Heart left ventricle (tissue), 16 donors: ENCODE results near the gene COCH. TPM values are rescaled to one million over a fixed set of nuclear protein-coding genes. Genes with fewer than 3 reads are reported as not detected.

ENCODE experiments used
- ATAC-seq, 4 donors: fragments of 200-7000 bp; cut with Tn5 transposase; one replicate each; pipeline ENCODE4 v1.9.1; 2020 to 2022; ENCODE audit warnings: moderate library complexity in 4 of 4, mild to moderate bottlenecking in 3 of 4, moderate number of reproducible peaks in 1 of 4
- DNase-seq, 5 donors: peaks; one replicate each; pipeline ENCODE4 v3.0.0-alpha.2; 2020
- H3K27ac ChIP-seq, 12 donors: fragments of 200-600 bp; sonication (generic) in 4 of 12; one replicate each; pipeline versions ENCODE4 v1.5.0 to v1.8.0; 2016 to 2022; ENCODE audit warnings: mild to moderate bottlenecking in 2 of 12
- H3K27me3 ChIP-seq, 9 donors: fragments of 200-600 bp; sonication (generic) in 2 of 9; one replicate each; pipeline versions ENCODE4 v1.5.1 to v1.8.0; 2016 to 2022; ENCODE audit warnings: mild to moderate bottlenecking in 3 of 9
- H3K36me3 ChIP-seq, 9 donors: fragments of 200-600 bp; sonication (generic) in 2 of 9; one replicate each; pipeline versions ENCODE4 v1.5.0 to v1.8.0; 2018 to 2022; ENCODE audit warnings: mild to moderate bottlenecking in 2 of 9
- H3K4me1 ChIP-seq, 12 donors: fragments of 200-600 bp; sonication (generic) in 4 of 12; one replicate each; pipeline versions ENCODE4 v1.5.0 to v1.8.0; 2016 to 2022; ENCODE audit warnings: mild to moderate bottlenecking in 3 of 12
- H3K4me3 ChIP-seq, 12 donors: fragments of 200-600 bp; sonication (generic) in 4 of 12; one replicate each; pipeline versions ENCODE4 v1.5.0 to v1.8.0; 2017 to 2022; ENCODE audit warnings: mild to moderate bottlenecking in 9 of 12, moderate library complexity in 4 of 12
- H3K9me3 ChIP-seq, 12 donors: fragments of 200-600 bp; sonication (generic) in 4 of 12; one replicate each; pipeline versions ENCODE4 v1.5.0 to v1.8.0; 2016 to 2022; ENCODE audit warnings: mild to moderate bottlenecking in 1 of 12
- CTCF ChIP-seq, 12 donors: fragments of 200-600 bp; sonication (generic) in 4 of 12; IDR thresholded peaks; one replicate each; pipeline versions ENCODE4 v1.5.0 to v1.8.0; 2018 to 2022; ENCODE audit warnings: antibody characterized with exemption in 12 of 12, mild to moderate bottlenecking in 5 of 12
- POLR2A ChIP-seq, 2 donors: fragments of 450-650 bp; IDR thresholded peaks; one replicate each; pipeline ENCODE4 v1.6.1; 2017; ENCODE audit warnings: antibody characterized with exemption in 2 of 2, mild to moderate bottlenecking in 2 of 2, moderate library complexity in 2 of 2
- WGBS, 4 donors: extraction: QIAGEN DNeasy Blood & Tissue Kit in 2 of 4; methylation state at CpG; one replicate each; pipeline versions ENCODE4 v1.1.5 to v1.1.7; 2013 to 2018; 5-methylcytosine and 5-hydroxymethylcytosine counted together
- intact Hi-C, 10 donors: fragments of 100-400 bp; cut with DNase I; formaldehyde crosslinking; loops; one replicate each; pipeline versions ENCODE4 v1.11.1 to v1.14.2; 2022
- long read RNA-seq, 3 donors: library from polyadenylated mRNA; unstranded; transcript quantifications; one replicate each; pipeline ENCODE4 v2.0.0, GENCODE V29; 2020 to 2021
- polyA plus RNA-seq, 2 donors: library from polyadenylated mRNA; stranded (reverse); fragments of 200-250 nt; gene quantifications; one replicate each; pipeline ENCODE4 v1.2.3, GENCODE V29; 2013
- total RNA-seq, 9 donors: library from RNA; depleted of rRNA in 2 of 9; stranded (reverse); fragments of >200 nt in 2 of 9; fragmentation: NEBNext Ultra II Directional in 3 of 9; extraction: Animal tissue kit (Norgen Biotek cat#: 25700) in 3 of 9; gene quantifications; one replicate each; pipeline versions ENCODE4 v1.1.0 to v1.2.4, GENCODE V29; 2016 to 2023
- donor health status: ischemic (EF 13 %, LVEDD 7.1; RV severe dilation, severe dysfunction).
- donor health status: healthy with polysubstance abuse.
- donor health status: DM: no; HTN: yes; CAD: no.
- donor health status: DM: no; HTN: no; CAD: no.
- donor health status: ischemic (EF 25% LVEDD 6.9; RV normal size, moderate dysfunction).
- donor health status: ischemic (EF 25% LVEDD 5.7; RV mildly dilated, moderate dysfunction).
- donor health status: healthy.
- donor health status: DM: yes; HTN: yes; CAD: no.
- donor health status: ischemic (EF 35%, LVEDD 5.7; RV mildly dilated, moderate dysfunction).
- donor health status: nonischemic (EF 11% LVEDD 7.7; RV severe dilation, severe dysfunction).
- donor health status: DM: yes; HTN: yes; CAD: no.
- donor health status: PGD.
- donor health status: ischemic (EF 29% LVEDD 5.4; RV normal size, mild dysfunction).
- donor health status: nonischemic (EF 23%, LVEDD 6.1; RV moderate dilation, normal function).

The COCH gene
- total RNA-seq (1 to 10 TPM in 5 of 9 donors, under 1 TPM in 4; 0.23 to 1.6 (median 1.0) TPM), polyA plus RNA-seq (under 1 TPM; 0.36 to 0.50 TPM)
- long read RNA-seq, donor 1, partial matches to known transcripts: 0 of 8 reads
- long read RNA-seq, donor 1, other reads (novel, unspliced or antisense): 7 of 8 reads
- long read RNA-seq, donor 2, partial matches to known transcripts: 0 of 27 reads
- long read RNA-seq, donor 2, other reads (novel, unspliced or antisense): 24 of 27 reads
- long read RNA-seq, donor 3, partial matches to known transcripts: 0 of 12 reads
- long read RNA-seq, donor 3, other reads (novel, unspliced or antisense): 11 of 12 reads

- Histone ChIP-seq H3K4me3 (peak within 1 kb of the TSS; percentile 50 to 69 (median 61)), H3K36me3 (no peaks in the 10 kb centered on the region), H3K4me1 (peaks cover 0 to 21% (median 14%) of the 10 kb centered on the region in 12 donors), H3K27me3 (peaks cover 11 to 48% (median 41%) of the 10 kb centered on the region in 9 donors), H3K9me3 (no peaks in the 10 kb centered on the region), H3K27ac (no peak within 1 kb of the TSS)
- peak in 11 of 12 donors; percentile 7 to 46 (median 30) for TF ChIP-seq CTCF (IDR thresholded peaks at IDR 0.05)
- TF ChIP-seq POLR2A (IDR thresholded peaks at IDR 0.05): no peak
- intact Hi-C loops: no loop called here
- peak in 3 of 4 donors; percentile 47 to 87 (median 72) for ATAC-seq
- WGBS, 4 donors: 2 to 5% (median 3%) methylated on average over 31 to 99 of the region's 99 CpGs
- DNase-seq: peak; percentile 18 to 61 (median 34)
These were observed at the start of gene COCH for GRCh38 chr14:30874120-30874998. Gene COCH, plus strand, starts transcription at chr14:30874559. Its CDS starts 380 bp downstream, at chr14:30874939.

GRCh38 chr14:30826070-30826469 is 48.3 kb upstream of the COCH start:
- ATAC-seq (no peak), DNase-seq (no peak)
- intact Hi-C loops: no loop called here
- H3K27me3 ChIP-seq: no peaks in the 10 kb centered on the region
- H3K4me3 ChIP-seq: no peak overlapping the region
- no peak for TF ChIP-seq POLR2A (IDR thresholded peaks at IDR 0.05)
- TF ChIP-seq CTCF (IDR thresholded peaks at IDR 0.05): no peak
- 91 to 100% (median 93%) methylated on average over 1 of the region's 1 CpG for WGBS, 4 donors
- H3K27ac ChIP-seq: no peak overlapping the region
- no peaks in the 10 kb centered on the region for H3K36me3 ChIP-seq
- H3K9me3 ChIP-seq: peaks cover 0 to 25% (median 8%) of the 10 kb centered on the region in 12 donors
- H3K4me1 ChIP-seq: no peaks in the 10 kb centered on the region

GRCh38 chr14:30829853-30830252 is 44.5 kb upstream of the COCH start:
- 74 to 89% (median 80%) methylated on average over 4 of the region's 4 CpGs for WGBS, 4 donors
- Histone ChIP-seq H3K9me3 (peaks cover 0 to 27% (median 8%) of the 10 kb centered on the region in 12 donors), H3K4me3 (no peak overlapping the region), H3K27ac (no peak overlapping the region), H3K27me3 (no peaks in the 10 kb centered on the region), H3K36me3 (no peaks in the 10 kb centered on the region), H3K4me1 (no peaks in the 10 kb centered on the region)
- DNase-seq (no peak), ATAC-seq (no peak)
- intact Hi-C loops: no loop called here
- TF ChIP-seq POLR2A (IDR thresholded peaks at IDR 0.05) (no peak), CTCF (IDR thresholded peaks at IDR 0.05) (no peak)

- Histone ChIP-seq H3K27me3 (no peaks in the 10 kb centered on the region), H3K4me3 (no peak overlapping the region), H3K36me3 (no peaks in the 10 kb centered on the region), H3K27ac (no peak overlapping the region), H3K4me1 (no peaks in the 10 kb centered on the region), H3K9me3 (peaks cover 0 to 4% (median 0%) of the 10 kb centered on the region in 12 donors)
- ATAC-seq: no peak
- TF ChIP-seq CTCF (IDR thresholded peaks at IDR 0.05) (no peak), POLR2A (IDR thresholded peaks at IDR 0.05) (no peak)
- intact Hi-C loops: no loop called here
- no peak for DNase-seq
These were observed 40.0 kb upstream of the COCH start for GRCh38 chr14:30834353-30834752.
